ENCODE data around the gene AGFG2. TPM values are rescaled to one million over a fixed set of nuclear protein-coding genes. Genes with fewer than 3 reads are reported as not detected.

The AGFG2 gene
- total RNA-seq, 2 donors from 2014 or later: 8.5 to 28.9 TPM

GRCh38 chr7:100568176-100568895 lies 29.3 kb downstream of the AGFG2 start:
- H3K27ac ChIP-seq (ENCODE audit: low read depth, low read length): no peak overlapping the region
- peaks cover 27% of the 10 kb centered on the region for H3K36me3 ChIP-seq (ENCODE audit: control insufficient read depth, insufficient read depth, low read length)
- 90 to 97% methylated on average over 5 to 11 of the region's 11 CpGs for WGBS, 2 experiments (ENCODE audit: insufficient coverage in 1 of 2, insufficient read length in 1 of 2)
- DNase-seq: peak; percentile 51
- peaks cover 4% of the 10 kb centered on the region for H3K4me1 ChIP-seq (ENCODE audit: control insufficient read depth, insufficient read depth, low read length)
- H3K9ac ChIP-seq (ENCODE audit: extremely low read depth, low read length, poor library complexity, severe bottlenecking): no peak overlapping the region
- Mint-ChIP-seq H3K9me3 (no peaks in the 10 kb centered on the region), H3K27ac (no peak overlapping the region), H3K36me3 (ENCODE audit: low read depth) (peaks cover 13% of the 10 kb centered on the region), H3K27me3 (ENCODE audit: insufficient read depth) (no peaks in the 10 kb centered on the region), H3K4me3 (no peak overlapping the region), H3K4me1 (peaks cover 16% of the 10 kb centered on the region)
- TF ChIP-seq, protein P1, sequence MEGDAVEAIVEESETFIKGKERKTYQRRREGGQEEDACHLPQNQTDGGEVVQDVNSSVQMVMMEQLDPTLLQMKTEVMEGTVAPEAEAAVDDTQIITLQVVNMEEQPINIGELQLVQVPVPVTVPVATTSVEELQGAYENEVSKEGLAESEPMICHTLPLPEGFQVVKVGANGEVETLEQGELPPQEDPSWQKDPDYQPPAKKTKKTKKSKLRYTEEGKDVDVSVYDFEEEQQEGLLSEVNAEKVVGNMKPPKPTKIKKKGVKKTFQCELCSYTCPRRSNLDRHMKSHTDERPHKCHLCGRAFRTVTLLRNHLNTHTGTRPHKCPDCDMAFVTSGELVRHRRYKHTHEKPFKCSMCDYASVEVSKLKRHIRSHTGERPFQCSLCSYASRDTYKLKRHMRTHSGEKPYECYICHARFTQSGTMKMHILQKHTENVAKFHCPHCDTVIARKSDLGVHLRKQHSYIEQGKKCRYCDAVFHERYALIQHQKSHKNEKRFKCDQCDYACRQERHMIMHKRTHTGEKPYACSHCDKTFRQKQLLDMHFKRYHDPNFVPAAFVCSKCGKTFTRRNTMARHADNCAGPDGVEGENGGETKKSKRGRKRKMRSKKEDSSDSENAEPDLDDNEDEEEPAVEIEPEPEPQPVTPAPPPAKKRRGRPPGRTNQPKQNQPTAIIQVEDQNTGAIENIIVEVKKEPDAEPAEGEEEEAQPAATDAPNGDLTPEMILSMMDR (conservative IDR thresholded peaks at IDR 0.05): no peak
- H3K4me3 ChIP-seq (ENCODE audit: low read length): no peak overlapping the region
- no peaks in the 10 kb centered on the region for H3K27me3 ChIP-seq (ENCODE audit: control insufficient read depth, insufficient read depth, low read length, poor library complexity, severe bottlenecking)
- no peaks in the 10 kb centered on the region for H3K9me3 ChIP-seq (ENCODE audit: control insufficient read depth, low read length)

- H3K9me3 Mint-ChIP-seq: no peaks in the 10 kb centered on the region
These were observed 30.2 kb downstream of the AGFG2 start for GRCh38 chr7:100568896-100569844.

More at GRCh38 chr7:100568896-100569844, 30.2 kb downstream of the AGFG2 start:
- no peaks in the 10 kb centered on the region for H3K27me3 Mint-ChIP-seq (ENCODE audit: insufficient read depth)
- H3K27ac Mint-ChIP-seq: peak overlapping the region; percentile 54
- peak overlapping the region; percentile 59 for H3K9ac ChIP-seq (ENCODE audit: extremely low read depth, low read length, poor library complexity, severe bottlenecking)
- peak overlapping the region; percentile 74 for H3K4me3 ChIP-seq (ENCODE audit: low read length)
- TF ChIP-seq, protein P1 (conservative IDR thresholded peaks at IDR 0.05): peak; percentile 79
- peak; percentile 95 for DNase-seq
- H3K9me3 ChIP-seq (ENCODE audit: control insufficient read depth, low read length): no peaks in the 10 kb centered on the region
- peaks cover 16% of the 10 kb centered on the region for H3K4me1 Mint-ChIP-seq
- H3K27me3 ChIP-seq (ENCODE audit: control insufficient read depth, insufficient read depth, low read length, poor library complexity, severe bottlenecking): no peaks in the 10 kb centered on the region
- WGBS, 2 experiments (ENCODE audit: insufficient coverage in 1 of 2, insufficient read length in 1 of 2): 28 to 37% methylated on average over 17 to 36 of the region's 36 CpGs
- H3K4me1 ChIP-seq (ENCODE audit: control insufficient read depth, insufficient read depth, low read length): peaks cover 4% of the 10 kb centered on the region
- H3K4me3 Mint-ChIP-seq: peak overlapping the region; percentile 56
- peaks cover 18% of the 10 kb centered on the region for H3K36me3 ChIP-seq (ENCODE audit: control insufficient read depth, insufficient read depth, low read length)
- H3K36me3 Mint-ChIP-seq (ENCODE audit: low read depth): peaks cover 6% of the 10 kb centered on the region
- H3K27ac ChIP-seq (ENCODE audit: low read depth, low read length): no peak overlapping the region

Measured in endodermal cell (in vitro differentiated cells).